CD14-positive monocyte (primary cell): Measurements from ENCODE around the gene AQP2. TPM values are rescaled to one million over a fixed set of nuclear protein-coding genes. Genes with fewer than 3 reads are reported as not detected.

Experiments used
- DNase-seq, 3 donors: peaks; one replicate each; pipeline ENCODE4 v3.0.0-alpha.2; 2011 to 2022
- H2AFZ ChIP-seq: 2 replicates; pipeline ENCODE4 v1.6.0; 2012; ENCODE audit warnings: mild to moderate bottlenecking, low read depth, low read length, inconsistent platforms; ENCODE audit not compliant: insufficient read depth, poor library complexity, severe bottlenecking
- H3K27ac ChIP-seq, 2 donors: 1 replicate in 1 of 2; 2 replicates in 1 of 2; pipeline ENCODE4 v1.5.1; 2012 to 2013; ENCODE audit warnings: low read length in 2 of 2, control low read depth in 1 of 2, inconsistent platforms in 1 of 2, low read depth in 1 of 2, mild to moderate bottlenecking in 1 of 2
- H3K27me3 ChIP-seq, 2 donors: one replicate each; pipeline versions ENCODE4 v1.6.0 to v1.6.1; 2011 to 2013; ENCODE audit warnings: low read length in 2 of 2; ENCODE audit not compliant: control insufficient read depth in 2 of 2, insufficient read depth in 2 of 2
- H3K36me3 ChIP-seq, 2 donors: replicated peaks in 1 of 2; 1 replicate in 1 of 2; 2 replicates in 1 of 2; pipeline versions ENCODE4 v1.5.1 to v1.6.1; 2012 to 2013; ENCODE audit warnings: low read length in 2 of 2, control low read depth in 1 of 2, inconsistent platforms in 1 of 2, mild to moderate bottlenecking in 1 of 2; ENCODE audit not compliant: insufficient read depth in 2 of 2, control insufficient read depth in 1 of 2
- H3K4me1 ChIP-seq, 2 donors: 1 replicate in 1 of 2; 2 replicates in 1 of 2; pipeline versions ENCODE4 v1.5.1 to v1.6.1; 2012 to 2013; ENCODE audit warnings: low read length in 2 of 2, control low read depth in 1 of 2, inconsistent platforms in 1 of 2, mild to moderate bottlenecking in 1 of 2, moderate library complexity in 1 of 2; ENCODE audit not compliant: insufficient read depth in 2 of 2, control insufficient read depth in 1 of 2
- H3K4me2 ChIP-seq: replicated peaks from 2 replicates; pipeline ENCODE3; 2012; ENCODE audit warnings: low read length, moderate library complexity, mild to moderate bottlenecking; ENCODE audit not compliant: poor library complexity, severe bottlenecking; ENCODE audit errors: extremely low read depth
- H3K4me3 ChIP-seq, 3 experiments: fragments of 200-600 bp in 1 of 3; sonication (generic) in 1 of 3; replicated peaks in 1 of 3; 1 replicate in 2 of 3; 2 replicates in 1 of 3; pipeline ENCODE4 v1.5.1; 2011 to 2013; ENCODE audit warnings: low read length in 3 of 3, mild to moderate bottlenecking in 3 of 3, control low read depth in 2 of 3, low read depth in 2 of 3, inconsistent platforms in 1 of 3, moderate library complexity in 1 of 3
- H3K79me2 ChIP-seq: 2 replicates; pipeline ENCODE4 v1.6.0; 2012; ENCODE audit warnings: mild to moderate bottlenecking, control low read depth, inconsistent platforms, low read length, moderate library complexity; ENCODE audit not compliant: insufficient read depth
- H3K9ac ChIP-seq: 2 replicates; pipeline ENCODE4 v1.6.0; 2017; ENCODE audit warnings: low read length, mild to moderate bottlenecking; ENCODE audit not compliant: insufficient read depth, poor library complexity, severe bottlenecking
- H3K9me3 ChIP-seq, 2 donors: replicated peaks in 1 of 2; 1 replicate in 1 of 2; 2 replicates in 1 of 2; pipeline versions ENCODE4 v1.5.1 to v1.6.1; 2012 to 2013; ENCODE audit warnings: low read length in 2 of 2, control low read depth in 1 of 2; ENCODE audit not compliant: control insufficient read depth in 1 of 2, insufficient read depth in 1 of 2
- H4K20me1 ChIP-seq: 2 replicates; pipeline ENCODE4 v1.6.0; 2012; ENCODE audit warnings: mild to moderate bottlenecking, low read length, control low read depth, moderate library complexity; ENCODE audit not compliant: insufficient read depth
- H3K27ac Mint-ChIP-seq, 7 donors: one replicate each; pipeline ENCODE4 v1.8.0; 2020; ENCODE audit warnings: mild to moderate bottlenecking in 7 of 7, mixed read lengths in 7 of 7, moderate library complexity in 6 of 7, inconsistent platforms in 2 of 7
- H3K27me3 Mint-ChIP-seq, 3 donors: one replicate each; pipeline ENCODE4 v1.8.0; 2021 to 2022; ENCODE audit warnings: low read depth in 3 of 3, mild to moderate bottlenecking in 3 of 3, mixed read lengths in 3 of 3, moderate library complexity in 3 of 3, inconsistent platforms in 1 of 3
- H3K36me3 Mint-ChIP-seq, 2 donors: one replicate each; pipeline ENCODE4 v1.8.0; 2020; ENCODE audit warnings: mixed read lengths in 2 of 2, inconsistent platforms in 1 of 2, mild to moderate bottlenecking in 1 of 2
- H3K4me1 Mint-ChIP-seq: one replicate; pipeline ENCODE4 v1.8.0; 2020; ENCODE audit warnings: mild to moderate bottlenecking, mixed read lengths
- H3K4me3 Mint-ChIP-seq, 2 donors: one replicate each; pipeline ENCODE4 v1.8.0; 2020; ENCODE audit warnings: mild to moderate bottlenecking in 2 of 2, mixed read lengths in 2 of 2, moderate library complexity in 1 of 2
- H3K9me3 Mint-ChIP-seq, 7 donors: one replicate each; pipeline ENCODE4 v1.8.0; 2020 to 2022; ENCODE audit warnings: mixed read lengths in 7 of 7, mild to moderate bottlenecking in 6 of 7, moderate library complexity in 6 of 7, inconsistent platforms in 2 of 7
- CTCF ChIP-seq: fragments of 200-600 bp; IDR thresholded peaks from one replicate; pipeline ENCODE4 v1.8.0; 2022; ENCODE audit warnings: antibody characterized with exemption, mild to moderate bottlenecking
- WGBS: methylation state at CpG from one replicate; pipeline ENCODE4 v1.1.5; 2013; ENCODE audit warnings: missing lambda C conversion rate; ENCODE audit not compliant: insufficient coverage; 5-methylcytosine and 5-hydroxymethylcytosine counted together
- intact Hi-C, 2 donors: fragments of 100-400 bp; cut with micrococcal nuclease; formaldehyde crosslinking; loops; one replicate each; pipeline versions ENCODE4 v1.15.0 to v1.15.1; 2023
- polyA minus RNA-seq: library from RNA; depleted of rRNA, polyadenylated mRNA; stranded (reverse); fragments of >200 nt; gene quantifications from 2 replicates; pipeline ENCODE4 v1.2.3, GENCODE V29; 2012
- polyA plus RNA-seq, 3 donors: library from polyadenylated mRNA; depleted of rRNA in 1 of 3; unstranded in 2 of 3; stranded (reverse) in 1 of 3; fragments of 300-500 nt in 2 of 3; fragments of >200 nt in 1 of 3; fragmentation: Illumina TruSeq in 2 of 3; gene quantifications; 1 replicate in 2 of 3; 2 replicates in 1 of 3; pipeline ENCODE4 v1.2.3, GENCODE V29; 2012 to 2021
- total RNA-seq, 12 experiments: library from RNA in 1 of 12; stranded (reverse) in 1 of 12; fragments of 120-200 nt in 1 of 12; gene quantifications; one replicate each; pipeline ENCODE4 v1.2.4 and lab custom pipeline; 2013 to 2026; ENCODE audit warnings: mixed read lengths in 6 of 12, inconsistent platforms in 1 of 12

Gene AQP2, protein sequence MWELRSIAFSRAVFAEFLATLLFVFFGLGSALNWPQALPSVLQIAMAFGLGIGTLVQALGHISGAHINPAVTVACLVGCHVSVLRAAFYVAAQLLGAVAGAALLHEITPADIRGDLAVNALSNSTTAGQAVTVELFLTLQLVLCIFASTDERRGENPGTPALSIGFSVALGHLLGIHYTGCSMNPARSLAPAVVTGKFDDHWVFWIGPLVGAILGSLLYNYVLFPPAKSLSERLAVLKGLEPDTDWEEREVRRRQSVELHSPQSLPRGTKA
- 0.02 TPM for total RNA-seq (2013)
- not detected for polyA plus RNA-seq
- not detected in 2 replicates for polyA minus RNA-seq
- 0 to 0.60 (median 0) reads per million in 11 experiments for total RNA-seq (lab: John Stamatoyannopoulos, UW)

- Histone ChIP-seq H3K4me3 (no peak within 1 kb of the TSS), H3K36me3 (no peaks in the 10 kb centered on the region), H2AFZ (no peak within 1 kb of the TSS), H3K9me3 (peaks cover 0 to 14% of the 10 kb centered on the region in 2 donors), H3K4me2 (no peak within 1 kb of the TSS), H3K9ac (no peak within 1 kb of the TSS), H4K20me1 (no peaks in the 10 kb centered on the region), H3K4me1 (peaks cover 37 to 40% of the 10 kb centered on the region in 2 donors), H3K27ac (no peak within 1 kb of the TSS), H3K79me2 (no peaks in the 10 kb centered on the region), H3K27me3 (peaks cover 17 to 74% of the 10 kb centered on the region in 2 donors)
- 89% methylated on average over 26 of the region's 32 CpGs for WGBS
- TF ChIP-seq CTCF, result no peak
- H3K36me3 Mint-ChIP-seq, result peaks cover 0 to 2% of the 10 kb centered on the region in 2 donors
- H3K9me3 Mint-ChIP-seq, result peaks cover 0 to 6% (median 0%) of the 10 kb centered on the region in 7 donors
- peaks cover 41% of the 10 kb centered on the region for H3K4me1 Mint-ChIP-seq
- peak within 1 kb of the TSS in 1 of 2 donors; percentile 27 for H3K4me3 Mint-ChIP-seq
- DNase-seq, result no peak
- no peak within 1 kb of the TSS for H3K27ac Mint-ChIP-seq
- H3K27me3 Mint-ChIP-seq, result peaks cover 77 to 86% (median 80%) of the 10 kb centered on the region in 3 donors
- intact Hi-C loops, result no loop called here
These were observed at the start of gene AQP2 for GRCh38 chr12:49950273-49951251. AQP2 (plus strand) TSS chr12:49950737; CDS start chr12:49950831, 94 bp downstream.

- intact Hi-C loops, result no loop called here
- Histone ChIP-seq H4K20me1 (no peaks in the 10 kb centered on the region), H3K36me3 (no peaks in the 10 kb centered on the region), H3K27me3 (peaks cover 8 to 36% of the 10 kb centered on the region in 2 donors), H3K79me2 (no peaks in the 10 kb centered on the region), H3K27ac (no peak overlapping the region), H3K9me3 (no peaks in the 10 kb centered on the region), H3K4me2 (no peak overlapping the region), H3K4me1 (peaks cover 0 to 4% of the 10 kb centered on the region in 2 donors), H2AFZ (no peak overlapping the region), H3K4me3 (no peak overlapping the region), H3K9ac (no peak overlapping the region)
- WGBS, result no CpG with 5 or more reads among the region's 4 CpGs
- Mint-ChIP-seq H3K27me3 (peaks cover 33 to 58% (median 44%) of the 10 kb centered on the region in 3 donors), H3K4me3 (peak overlapping the region in 1 of 2 donors; percentile 2), H3K4me1 (peaks cover 10% of the 10 kb centered on the region), H3K36me3 (peaks cover 6% of the 10 kb centered on the region in 2 donors), H3K9me3 (peaks cover 0 to 6% (median 4%) of the 10 kb centered on the region in 7 donors), H3K27ac (no peak overlapping the region)
- DNase-seq, result no peak
- TF ChIP-seq CTCF, result no peak
These were observed 49.5 kb upstream of the AQP2 start for GRCh38 chr12:49901026-49901425.
